HepG2 (cell line): ENCODE measurements around the gene RITA1. TPM values are rescaled to one million over a fixed set of nuclear protein-coding genes. Genes with fewer than 3 reads are reported as not detected.
A peak's percentile ranks its signal among the peaks of the same experiment; 100 is the strongest.

Experiments used
- BATF2 ChIP-seq: sonication (generic); formaldehyde crosslinking; IDR thresholded peaks from 2 replicates; pipeline ENCODE4 v1.8.0; 2022; ENCODE audit warnings: mild to moderate bottlenecking, missing genetic modification reagents, moderate library complexity
- DMTF1 ChIP-seq: sonication (generic); formaldehyde crosslinking; IDR thresholded peaks from 2 replicates; pipeline ENCODE4 v1.4.0; 2020; ENCODE audit warnings: mild to moderate bottlenecking, missing genetic modification reagents
- HIVEP1 ChIP-seq: sonication (generic); formaldehyde crosslinking; IDR thresholded peaks from 2 replicates; pipeline ENCODE4 v1.4.0; 2020; ENCODE audit warnings: mild to moderate bottlenecking, missing genetic modification reagents
- HOXA9 ChIP-seq: sonication (generic); formaldehyde crosslinking; IDR thresholded peaks from 2 replicates; pipeline ENCODE4 v1.8.1; 2022; ENCODE audit warnings: missing genetic modification reagents, mild to moderate bottlenecking, moderate library complexity, borderline replicate concordance
- KDM1A ChIP-seq: IDR thresholded peaks from 2 replicates; pipeline ENCODE4 v1.6.1; 2016; ENCODE audit warnings: missing compliant biosample characterization
- KDM2A ChIP-seq: sonication (generic); formaldehyde crosslinking; IDR thresholded peaks from 2 replicates; pipeline ENCODE4 v1.4.0; 2020; ENCODE audit warnings: low read depth, missing genetic modification reagents, borderline replicate concordance
- NCOR1 ChIP-seq: fragments of 200-600 bp; sonication (generic); IDR thresholded peaks from 2 replicates; pipeline ENCODE4 v1.7.0; 2017; ENCODE audit warnings: antibody characterized with exemption, low read length, borderline replicate concordance
- NFE2L1 ChIP-seq: sonication (generic); formaldehyde crosslinking; IDR thresholded peaks from 2 replicates; pipeline ENCODE4 v1.4.0; 2020; ENCODE audit warnings: missing genetic modification reagents, mild to moderate bottlenecking, borderline replicate concordance
- POLR2A ChIP-seq, 2 experiments: IDR thresholded peaks; 2 replicates each; pipeline ENCODE4 v1.6.1; 2011; ENCODE audit warnings: low read depth in 2 of 2, low read length in 2 of 2, mild to moderate bottlenecking in 1 of 2, moderate library complexity in 1 of 2; ENCODE audit not compliant: insufficient read depth in 1 of 2
- POLR2AphosphoS2 ChIP-seq: IDR thresholded peaks from 2 replicates; pipeline ENCODE4 v1.6.1; 2011; ENCODE audit warnings: low read depth, low read length, improper control_type of control experiment
- RBFOX2 ChIP-seq: fragments of 200-400 bp; formaldehyde crosslinking; IDR thresholded peaks from 2 replicates; pipeline ENCODE4 v1.6.1; 2017; ENCODE audit warnings: low read depth, mild to moderate bottlenecking, low read length
- RFXAP ChIP-seq: sonication (generic); formaldehyde crosslinking; IDR thresholded peaks from 2 replicates; pipeline ENCODE4 v1.4.0; 2020; ENCODE audit warnings: missing genetic modification reagents, borderline replicate concordance
- SKI ChIP-seq: fragments of 450-650 bp; IDR thresholded peaks from one replicate; pipeline ENCODE4 v1.6.1; 2018; ENCODE audit warnings: mild to moderate bottlenecking; ENCODE audit not compliant: partially characterized antibody
- ZFP91 ChIP-seq: sonication (generic); formaldehyde crosslinking; IDR thresholded peaks from 2 replicates; pipeline ENCODE4 v1.9.0; 2022; ENCODE audit warnings: missing genetic modification reagents, mild to moderate bottlenecking, borderline replicate concordance
- ZMYM4 ChIP-seq: sonication (generic); formaldehyde crosslinking; IDR thresholded peaks from 2 replicates; pipeline ENCODE4 v1.8.1; 2023; ENCODE audit warnings: mild to moderate bottlenecking, missing genetic modification reagents
- ZNF160 ChIP-seq: sonication (generic); formaldehyde crosslinking; IDR thresholded peaks from 2 replicates; pipeline ENCODE4 v1.8.0; 2022; ENCODE audit warnings: mild to moderate bottlenecking, inconsistent platforms, missing genetic modification reagents
- ZNF263 ChIP-seq: sonication (generic); formaldehyde crosslinking; IDR thresholded peaks from 2 replicates; pipeline ENCODE4 v1.4.0; 2020; ENCODE audit warnings: missing genetic modification reagents
- ZNF44 ChIP-seq: sonication (generic); formaldehyde crosslinking; IDR thresholded peaks from 2 replicates; pipeline ENCODE4 v1.5.1; 2020; ENCODE audit warnings: mild to moderate bottlenecking, missing genetic modification reagents
- ZNF615 ChIP-seq: sonication (generic); formaldehyde crosslinking; IDR thresholded peaks from 2 replicates; pipeline ENCODE4 v1.5.0; 2020; ENCODE audit warnings: mild to moderate bottlenecking, missing genetic modification reagents, borderline replicate concordance
- ZNF629 ChIP-seq: sonication (generic); formaldehyde crosslinking; conservative IDR thresholded peaks from 2 replicates; pipeline ENCODE4 v1.5.0; 2020; ENCODE audit warnings: missing genetic modification reagents
- ZNF670 ChIP-seq: sonication (generic); formaldehyde crosslinking; IDR thresholded peaks from 2 replicates; pipeline ENCODE4 v1.8.0; 2022; ENCODE audit warnings: mild to moderate bottlenecking, missing genetic modification reagents, borderline replicate concordance
- ZNF776 ChIP-seq: sonication (generic); formaldehyde crosslinking; IDR thresholded peaks from 2 replicates; pipeline ENCODE4 v1.4.0; 2020; ENCODE audit warnings: mild to moderate bottlenecking, missing genetic modification reagents
- ZNF777 ChIP-seq: sonication (generic); formaldehyde crosslinking; IDR thresholded peaks from 2 replicates; pipeline ENCODE4 v1.4.0; 2020; ENCODE audit warnings: missing genetic modification reagents
- polyA plus RNA-seq, 8 experiments: library from polyadenylated mRNA; depleted of rRNA in 3 of 8; stranded (reverse) in 7 of 8; unstranded in 1 of 8; fragments of >200 nt; fragmentation: Illumina TruSeq in 4 of 8; extraction: Trizol in 4 of 8; gene quantifications; 2 replicates each; pipeline versions ENCODE4 v1.2.1 to v1.2.3, GENCODE V29; 2011 to 2016; ENCODE audit warnings: low read depth in 4 of 8, missing spikeins in 1 of 8, mixed read lengths in 1 of 8; ENCODE audit not compliant: insufficient read depth in 1 of 8
- total RNA-seq, 5 experiments: library from RNA; depleted of rRNA; stranded (reverse); fragments of >200 nt; fragmentation: Illumina TruSeq; extraction: Trizol; gene quantifications; 2 replicates each; pipeline ENCODE4 v1.2.3, GENCODE V29; 2016; ENCODE audit warnings: low read depth in 1 of 5

Gene RITA1
- total and polyA plus RNA-seq, 2 of the 13 experiments (the other 11 are each of a cell fraction or from before 2014, with no cell fraction given): 12.4 to 28.9 TPM

GRCh38 chr12:113221181-113221996 lies 35.9 kb downstream of the RITA1 start, which contains the start of gene TPCN1 (continued):
- peak; percentile 24; the same call in 1 of the 2 replicates for TF ChIP-seq ZFP91 (CRISPR knock-in tag)
- peak; percentile 58; the same call in 1 of the 2 replicates for TF ChIP-seq ZNF160 (CRISPR knock-in tag)
- no peak for TF ChIP-seq ZNF44
- TF ChIP-seq NFE2L1 (CRISPR knock-in tag): 0 out of 2 replicates have a peak, but pooled peaks have one; percentile 32
- TF ChIP-seq ZNF615 (CRISPR knock-in tag): no peak
- TF ChIP-seq SKI: peak; percentile 17
- TF ChIP-seq ZNF670 (CRISPR knock-in tag): 0 out of 2 replicates have a peak, but pooled peaks have one; percentile 37
- TF ChIP-seq KDM2A: peak; percentile 43; the same call in 1 of the 2 replicates
- peak; percentile 92 to 99 for TF ChIP-seq POLR2A (IDR thresholded peaks at IDR 0.05; ENCODE audit: insufficient read depth in 1 of 2, low read depth in 2 of 2, low read length in 2 of 2)
- peak; percentile 91 for TF ChIP-seq ZNF263
- TF ChIP-seq ZNF777 (CRISPR knock-in tag): peak; percentile 70
- no peak for TF ChIP-seq ZNF776
- TF ChIP-seq NCOR1: peak; percentile 30; the same call in 1 of the 2 replicates
- no peak for TF ChIP-seq DMTF1 (CRISPR knock-in tag)
- TF ChIP-seq KDM1A: no peak
- peak; percentile 98 for TF ChIP-seq RBFOX2
- TF ChIP-seq HOXA9 (CRISPR knock-in tag): no peak
- peak; percentile 8; the same call in 1 of the 2 replicates for TF ChIP-seq ZMYM4 (CRISPR knock-in tag)
- no peak for TF ChIP-seq HIVEP1
- no peak for TF ChIP-seq ZNF629 (CRISPR knock-in tag)
- TF ChIP-seq BATF2 (CRISPR knock-in tag): no peak
- TF ChIP-seq POLR2AphosphoS2: 0 out of 2 replicates have a peak, but pooled peaks have one; percentile 10
- 0 out of 2 replicates have a peak, but pooled peaks have one; percentile 58 for TF ChIP-seq RFXAP (CRISPR knock-in tag)
